GM23248 (cell line): ENCODE measurements around the gene CYP4A22.
"Not testable (repeated sequence)": the region's sequence is repeated elsewhere in the genome, so short reads cannot be mapped to it uniquely, and the experiment has no call there.

Source experiments
- EZH2 ChIP-seq: fragments of 200-600 bp; sonication (generic); IDR thresholded peaks from 2 replicates; pipeline ENCODE4 v1.6.1; 2018; ENCODE audit warnings: antibody characterized with exemption, mild to moderate bottlenecking; ENCODE audit not compliant: insufficient read depth, poor library complexity, severe bottlenecking
- EZH2phosphoT487 ChIP-seq: fragments of 200-600 bp; sonication (generic); IDR thresholded peaks from 2 replicates; pipeline ENCODE4 v1.6.1; 2018; ENCODE audit warnings: antibody characterized with exemption, moderate library complexity, mild to moderate bottlenecking, low read depth; ENCODE audit not compliant: insufficient read depth

- not testable (repeated sequence) for TF ChIP-seq EZH2, EZH2phosphoT487
Measured at GRCh38 chr1:47156457-47156856, 19.2 kb downstream of the CYP4A22 start.
